GM18873 (cell line): ENCODE measurements around the gene MOCS3.

Experiments used
- ATAC-seq: cut with Tn5 transposase; IDR thresholded peaks from one replicate; pipeline ENCODE4 v1.9.1; 2021; ENCODE audit warnings: mild to moderate bottlenecking, moderate library complexity, moderate number of reproducible peaks; ENCODE audit not compliant: unreplicated experiment, low FRiP score

Gene MOCS3, protein sequence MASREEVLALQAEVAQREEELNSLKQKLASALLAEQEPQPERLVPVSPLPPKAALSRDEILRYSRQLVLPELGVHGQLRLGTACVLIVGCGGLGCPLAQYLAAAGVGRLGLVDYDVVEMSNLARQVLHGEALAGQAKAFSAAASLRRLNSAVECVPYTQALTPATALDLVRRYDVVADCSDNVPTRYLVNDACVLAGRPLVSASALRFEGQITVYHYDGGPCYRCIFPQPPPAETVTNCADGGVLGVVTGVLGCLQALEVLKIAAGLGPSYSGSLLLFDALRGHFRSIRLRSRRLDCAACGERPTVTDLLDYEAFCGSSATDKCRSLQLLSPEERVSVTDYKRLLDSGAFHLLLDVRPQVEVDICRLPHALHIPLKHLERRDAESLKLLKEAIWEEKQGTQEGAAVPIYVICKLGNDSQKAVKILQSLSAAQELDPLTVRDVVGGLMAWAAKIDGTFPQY

DNA sequence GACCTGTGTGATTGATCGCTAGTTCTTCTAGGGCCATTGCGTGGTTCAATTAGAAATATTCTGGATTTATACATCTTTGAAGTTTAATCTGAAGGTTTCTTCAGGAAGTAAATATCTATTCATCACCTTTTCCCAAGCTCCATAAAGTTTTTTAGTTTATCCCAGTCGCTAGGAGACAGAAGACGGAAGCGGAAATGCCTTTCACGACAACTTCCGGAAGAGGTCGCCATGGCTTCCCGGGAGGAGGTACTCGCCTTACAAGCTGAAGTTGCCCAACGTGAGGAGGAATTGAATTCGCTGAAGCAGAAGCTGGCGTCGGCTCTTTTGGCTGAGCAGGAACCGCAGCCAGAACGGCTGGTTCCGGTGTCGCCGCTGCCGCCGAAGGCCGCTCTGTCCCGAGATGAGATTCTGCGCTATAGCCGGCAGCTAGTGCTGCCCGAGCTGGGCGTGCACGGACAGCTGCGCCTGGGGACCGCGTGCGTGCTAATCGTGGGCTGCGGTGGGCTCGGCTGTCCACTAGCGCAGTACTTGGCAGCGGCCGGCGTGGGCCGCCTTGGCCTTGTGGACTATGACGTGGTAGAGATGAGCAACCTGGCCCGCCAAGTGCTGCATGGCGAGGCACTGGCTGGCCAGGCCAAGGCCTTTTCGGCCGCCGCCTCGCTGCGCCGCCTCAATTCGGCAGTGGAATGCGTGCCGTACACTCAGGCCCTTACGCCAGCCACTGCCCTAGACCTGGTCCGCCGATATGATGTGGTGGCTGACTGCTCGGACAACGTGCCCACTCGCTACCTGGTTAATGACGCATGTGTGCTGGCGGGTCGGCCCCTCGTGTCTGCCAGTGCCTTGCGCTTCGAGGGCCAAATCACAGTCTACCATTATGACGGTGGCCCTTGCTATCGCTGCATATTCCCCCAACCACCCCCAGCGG lies at the start of gene MOCS3:
TSS of gene MOCS3 (plus strand) at position 204 of the 928 bp plus-strand sequence. CDS start at position 229, 25 bp downstream.
- peak; percentile 61 for ATAC-seq

DNA sequence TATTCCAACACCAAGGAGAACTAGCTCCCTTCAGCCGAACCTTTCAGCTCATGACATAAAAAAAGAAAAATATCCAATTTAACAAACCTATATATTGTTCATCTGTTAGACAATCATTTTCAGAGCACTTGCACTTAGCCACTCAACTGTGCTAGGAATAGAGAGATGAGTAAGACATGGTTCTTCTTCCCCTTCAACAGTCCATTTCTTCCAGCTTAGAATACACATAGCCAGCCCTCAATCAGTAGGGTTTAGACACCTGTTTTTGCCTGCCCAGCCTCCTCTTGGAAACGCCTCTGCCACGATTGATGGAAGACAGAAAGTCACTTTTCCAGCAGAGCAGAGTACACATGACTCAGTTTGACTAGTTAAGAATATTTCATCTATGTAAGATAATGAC lies 49.2 kb upstream of the MOCS3 start:
- no peak for ATAC-seq

DNA sequence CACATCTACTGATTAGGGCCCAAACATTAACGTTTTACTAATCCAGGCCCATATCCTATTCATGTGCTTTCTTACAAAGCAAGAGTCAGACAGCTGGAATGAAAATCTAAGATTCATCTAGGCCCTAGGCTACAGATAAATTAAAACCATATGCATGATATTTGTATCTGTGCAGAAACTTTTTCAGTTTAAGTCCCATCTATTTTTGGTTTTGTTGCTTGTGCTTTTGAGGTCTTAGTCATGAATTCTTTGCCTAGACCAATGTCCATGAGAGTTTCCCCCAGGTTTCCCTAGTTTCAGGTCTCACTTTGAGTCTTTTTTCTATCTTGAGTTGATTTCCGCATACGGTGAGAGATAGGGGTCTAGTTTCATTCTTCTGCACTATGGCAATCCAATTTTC lies 47.6 kb upstream of the MOCS3 start:
- ATAC-seq, result no peak

DNA sequence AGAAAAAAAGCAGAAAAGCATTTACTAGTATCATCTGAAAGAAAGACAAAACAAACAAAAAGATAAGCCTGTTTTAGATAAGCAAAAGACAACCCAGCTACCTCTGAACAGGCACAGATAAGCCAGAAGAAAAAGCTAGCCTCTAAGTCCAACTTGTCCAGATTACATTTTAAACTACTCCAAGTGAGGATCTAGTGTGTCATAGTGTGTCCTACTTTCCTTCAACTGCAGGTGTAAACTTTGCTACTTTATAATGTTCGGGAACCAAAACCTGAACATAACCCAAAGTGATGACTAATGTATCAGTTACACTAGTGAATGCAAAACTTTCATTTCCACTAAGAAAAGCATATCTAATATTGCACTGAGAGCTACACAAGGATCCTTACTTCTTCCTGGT lies 46.9 kb upstream of the MOCS3 start:
- no peak for ATAC-seq

DNA sequence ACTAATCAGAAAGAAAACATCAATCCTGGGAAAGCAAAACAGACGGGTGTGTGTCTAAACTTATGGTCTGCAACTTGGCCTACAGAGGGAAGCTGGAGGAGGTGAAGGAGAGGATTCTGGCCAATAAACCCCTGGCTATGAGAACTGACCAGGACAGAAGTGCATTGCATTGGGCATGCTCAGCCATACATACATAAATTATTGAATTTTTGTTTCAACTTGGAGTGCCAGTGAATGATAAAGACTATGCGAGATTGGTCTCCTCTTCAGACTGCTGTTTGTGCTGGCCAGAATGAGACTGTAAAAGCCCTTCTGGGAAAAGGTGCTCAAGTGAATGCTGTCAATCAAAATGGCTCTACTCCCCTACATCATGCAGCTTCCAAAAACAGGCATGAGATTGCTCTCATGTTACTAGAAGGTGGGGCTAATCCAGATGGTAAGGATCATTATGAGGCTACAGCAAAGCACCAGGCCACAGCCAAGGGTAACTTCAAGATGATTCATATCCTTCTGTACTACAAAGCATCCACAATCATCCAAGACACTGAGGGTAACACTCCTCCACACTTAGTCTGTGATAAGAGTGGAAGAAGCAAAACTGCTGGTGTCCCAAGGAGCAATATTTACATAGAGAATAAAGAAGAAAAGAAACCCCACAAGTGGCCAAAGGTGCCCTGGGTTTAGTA lies 44.8 kb upstream of the MOCS3 start:
- no peak for ATAC-seq

DNA sequence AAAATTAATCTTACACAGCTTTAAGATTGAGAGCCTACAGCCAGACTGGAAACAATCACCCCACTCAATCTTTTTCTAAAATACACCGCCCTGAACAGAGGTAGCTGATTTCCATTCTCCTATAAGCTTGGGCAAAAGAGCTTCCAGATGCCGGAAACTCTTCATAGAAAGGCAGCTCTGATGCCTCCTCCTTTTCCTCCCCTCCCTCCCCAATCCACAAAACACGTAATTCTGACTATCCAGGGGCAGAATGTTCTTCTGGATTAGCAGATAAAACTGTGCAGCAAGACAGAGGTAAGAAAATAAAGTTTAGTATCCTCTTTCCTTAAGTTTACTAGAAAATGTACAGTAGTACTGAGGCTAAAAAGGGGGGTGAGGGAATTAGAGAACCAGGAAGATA lies 43.2 kb upstream of the MOCS3 start:
- no peak for ATAC-seq

DNA sequence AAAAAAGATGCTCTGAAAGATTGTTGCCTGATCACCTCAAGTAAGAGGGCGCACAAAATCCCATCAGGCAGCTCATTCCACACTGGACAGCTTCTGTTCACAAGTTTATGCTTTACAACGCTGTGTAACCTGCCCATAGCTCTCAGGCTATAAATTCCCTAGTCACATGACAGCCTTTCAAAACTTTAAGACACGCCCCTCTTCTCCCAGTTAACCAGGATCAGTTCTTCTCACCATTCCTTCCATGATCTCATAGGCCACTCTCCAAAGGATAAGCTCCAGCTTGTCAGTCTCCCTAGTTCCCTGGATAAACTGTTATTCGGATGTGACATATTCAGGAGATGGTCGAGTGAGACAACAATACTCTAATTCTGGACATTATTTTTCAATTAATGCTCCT lies 42.4 kb upstream of the MOCS3 start:
- no peak for ATAC-seq

DNA sequence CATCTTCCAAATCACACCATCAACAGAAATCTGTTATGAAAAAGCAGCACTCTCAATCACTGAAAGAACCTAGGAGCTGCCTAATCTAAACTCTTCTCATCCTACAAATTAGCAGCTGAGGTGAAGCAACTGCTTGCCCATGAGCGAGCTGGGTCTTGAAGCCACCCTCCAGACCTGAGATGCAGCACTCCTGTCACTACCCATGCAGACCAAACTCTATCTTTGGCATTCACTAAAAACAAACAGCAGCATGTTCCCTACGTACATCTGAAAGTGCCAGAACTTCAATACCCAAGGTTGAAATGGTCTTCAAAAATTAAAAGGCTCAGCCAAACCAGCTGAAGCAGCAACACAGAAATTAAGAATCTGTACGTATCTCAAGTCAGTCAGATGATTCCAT lies 41.7 kb upstream of the MOCS3 start:
- no peak for ATAC-seq

DNA sequence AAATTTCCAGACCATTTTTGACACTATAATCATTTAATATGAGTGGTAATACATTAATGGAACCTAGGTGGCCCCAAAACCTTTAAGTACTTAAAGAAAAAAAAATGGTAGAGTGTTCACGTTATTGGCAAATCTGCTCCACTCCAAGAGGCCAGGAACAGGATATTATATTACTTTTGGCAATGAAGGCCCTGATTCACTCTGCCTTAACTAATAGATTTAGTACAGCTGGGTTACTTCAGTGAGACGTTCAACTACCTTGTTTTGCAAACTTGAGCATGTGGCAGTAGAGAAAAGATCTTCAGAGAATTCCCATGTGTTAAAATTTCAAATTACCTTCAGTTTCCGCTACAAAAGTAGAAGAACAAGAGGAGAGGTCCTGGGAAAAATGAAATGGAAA lies 40.2 kb upstream of the MOCS3 start:
- ATAC-seq, result no peak

DNA sequence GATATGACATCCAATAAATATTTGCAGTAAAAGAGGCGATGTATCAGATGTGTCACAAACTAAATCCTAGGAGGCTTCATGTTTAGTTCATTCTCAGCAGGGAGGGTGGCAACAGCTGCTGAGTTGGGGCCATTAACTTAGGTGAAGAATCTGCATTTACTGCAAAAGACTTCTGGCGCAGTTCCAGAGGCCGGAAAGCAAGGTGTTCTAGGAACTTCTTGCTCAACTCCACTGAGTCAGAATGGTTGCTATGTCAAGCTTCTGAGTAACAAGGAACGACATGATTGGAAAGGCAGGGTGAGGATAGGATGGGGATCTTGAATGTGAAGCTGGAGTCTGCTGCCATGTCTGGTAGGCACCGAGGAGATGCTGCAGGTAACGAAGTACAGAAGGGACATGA lies 39.1 kb upstream of the MOCS3 start:
- ATAC-seq, result no peak

DNA sequence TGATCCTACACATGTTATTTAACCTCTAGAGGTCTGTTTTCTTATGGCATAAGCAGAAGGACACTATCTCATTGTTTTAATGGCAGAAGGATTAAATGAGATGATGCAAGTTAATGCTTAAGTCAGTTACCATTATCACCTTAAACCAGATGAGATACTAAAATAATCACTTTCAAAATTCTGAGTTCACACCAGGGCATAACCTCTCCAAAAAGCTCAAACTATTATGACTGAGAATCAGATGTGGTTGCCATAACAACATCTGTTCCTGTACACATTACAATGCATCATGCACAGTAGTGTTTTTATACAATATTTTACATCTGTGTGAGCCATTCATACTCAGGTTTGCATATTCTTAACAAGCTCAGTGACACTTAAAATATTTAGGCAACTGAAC lies 37.6 kb upstream of the MOCS3 start:
- no peak for ATAC-seq

DNA sequence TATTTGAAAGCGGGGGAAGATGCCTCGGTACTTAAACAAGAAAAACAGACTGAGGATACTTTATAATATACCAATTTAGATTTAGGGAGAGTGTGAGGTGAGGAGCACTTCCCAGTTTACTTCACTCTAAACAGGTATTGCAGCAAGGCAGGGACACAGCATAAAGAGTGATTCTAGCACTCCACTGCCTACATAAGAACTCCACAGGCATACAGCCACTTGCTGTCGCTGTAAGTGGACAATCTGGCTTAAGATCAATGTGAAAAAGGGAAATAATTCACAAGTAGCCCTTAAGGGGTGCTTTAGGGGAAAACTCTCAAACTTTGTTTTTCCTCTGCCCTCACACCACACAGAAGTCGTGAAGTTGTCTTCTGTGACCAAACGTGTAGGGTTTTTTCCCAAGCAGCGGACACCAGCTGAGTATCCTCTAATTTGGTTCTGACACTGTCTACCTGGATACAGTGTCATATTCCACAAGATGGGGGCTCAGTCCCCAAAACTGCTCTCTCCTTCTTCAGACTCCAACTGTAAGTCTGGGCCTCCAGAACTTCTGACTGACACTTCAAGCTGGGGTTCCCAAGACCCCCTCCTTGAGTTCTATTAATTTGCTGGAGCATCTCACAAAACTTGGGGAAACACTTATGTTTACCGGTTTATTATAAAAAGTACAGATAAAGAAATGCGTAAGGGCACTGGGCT lies 36.7 kb upstream of the MOCS3 start:
- ATAC-seq, result no peak

DNA sequence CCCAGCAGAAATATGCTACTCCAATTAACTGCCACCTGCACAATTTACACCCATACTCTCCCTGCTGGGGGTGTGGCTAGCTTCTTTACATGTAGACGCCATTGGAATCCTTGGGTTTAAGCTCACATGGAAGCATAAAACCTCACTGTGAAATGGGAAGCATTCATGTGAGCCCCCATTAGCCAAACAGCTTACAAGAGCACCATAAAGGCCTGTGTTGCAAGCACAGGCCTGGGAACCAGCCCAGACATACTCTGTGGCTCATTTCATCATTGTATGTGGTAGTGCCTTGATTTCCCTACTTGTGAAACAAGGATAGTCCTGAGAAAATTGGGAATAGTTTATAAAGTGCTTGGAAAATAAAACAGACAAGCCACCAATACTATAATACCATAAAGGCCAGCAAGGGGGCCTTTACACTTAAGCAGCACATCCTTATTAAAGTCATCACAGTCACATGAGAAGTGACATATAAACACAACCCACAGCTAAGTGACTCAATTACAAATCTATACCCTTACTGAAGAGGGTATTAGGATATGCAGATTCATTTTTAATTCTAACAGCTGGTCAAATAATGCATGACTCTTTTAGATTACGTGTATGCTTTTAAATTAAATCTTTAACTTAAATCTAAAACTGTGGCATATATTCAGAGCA lies 34.2 kb upstream of the MOCS3 start:
- ATAC-seq, result no peak

DNA sequence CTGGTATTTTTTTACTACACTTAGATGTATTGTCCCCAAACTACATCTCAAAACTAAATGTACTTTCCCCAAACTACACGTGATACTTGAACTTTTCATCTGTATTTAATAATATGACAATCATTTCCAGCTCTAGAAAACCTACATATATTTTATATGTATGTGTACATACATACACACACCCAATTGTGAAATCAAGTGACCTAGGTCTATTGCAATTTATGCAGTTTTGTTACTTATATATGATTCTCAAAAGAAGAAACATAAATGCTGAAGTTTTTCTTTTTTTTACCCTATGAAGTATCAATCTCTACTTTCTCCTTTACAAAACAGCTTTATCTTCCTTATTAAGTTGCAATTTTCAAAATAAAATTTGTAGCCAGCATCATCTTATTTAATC lies 32.1 kb upstream of the MOCS3 start:
- ATAC-seq, result no peak

DNA sequence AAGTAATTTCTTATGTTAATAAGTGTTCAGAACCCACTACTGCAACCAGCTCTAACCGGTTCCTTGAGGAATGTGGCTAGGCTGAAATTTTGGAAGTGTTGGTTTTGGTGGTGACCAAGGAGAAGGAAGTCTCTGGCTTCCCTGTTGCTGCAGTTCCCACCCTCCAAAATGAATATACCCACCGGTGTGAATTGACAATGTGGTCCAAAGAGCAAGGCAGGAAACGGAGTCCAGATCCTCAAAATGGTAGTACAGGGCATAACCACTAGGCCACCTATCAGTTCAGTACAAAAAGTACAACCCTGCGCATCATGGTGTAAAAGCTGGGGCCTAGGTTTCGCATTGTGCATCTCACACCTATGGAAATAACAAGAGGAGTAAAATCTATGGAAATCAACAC lies 30.1 kb upstream of the MOCS3 start:
- ATAC-seq, result no peak

DNA sequence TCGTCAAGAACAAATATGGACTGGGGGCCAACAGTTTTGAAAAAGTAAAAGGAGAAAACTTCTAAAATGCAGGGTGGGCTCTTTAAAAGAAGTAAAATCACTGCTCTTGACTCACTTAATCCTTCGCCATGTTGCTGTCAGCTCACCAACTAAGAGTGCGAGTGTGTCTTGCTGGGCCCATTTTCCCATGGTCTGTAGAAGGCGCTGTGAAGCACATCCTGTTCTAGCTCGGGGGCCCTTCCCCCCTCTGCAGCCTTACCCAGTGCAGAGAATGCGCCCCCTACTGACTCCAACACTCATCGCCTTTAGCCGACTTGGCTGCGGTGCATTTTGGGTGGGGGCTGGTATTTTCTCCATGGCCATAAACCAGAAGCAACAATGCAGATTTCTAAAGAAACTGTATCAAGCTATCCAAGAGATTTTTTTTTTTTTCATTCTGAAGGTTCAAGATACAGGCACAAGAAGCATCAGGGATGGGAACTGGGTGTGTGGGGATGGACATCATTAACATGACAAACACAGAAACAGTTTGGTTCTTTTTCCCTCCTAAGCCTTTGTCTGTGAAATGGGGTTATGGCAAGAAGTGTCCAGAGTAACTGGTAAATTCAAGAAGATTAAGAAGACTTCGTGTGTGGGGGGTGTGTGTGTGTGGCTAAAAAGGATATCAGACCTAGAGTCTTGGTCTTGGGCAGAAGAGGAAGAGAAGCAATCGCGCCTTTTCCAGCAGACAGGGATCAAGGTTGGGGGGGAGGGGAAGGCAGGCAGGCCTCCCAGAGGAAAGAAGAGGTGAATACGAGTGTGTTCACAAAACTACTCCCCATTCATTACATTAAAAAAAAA lies 29.1 kb upstream of the MOCS3 start:
- peak; percentile 44 for ATAC-seq

DNA sequence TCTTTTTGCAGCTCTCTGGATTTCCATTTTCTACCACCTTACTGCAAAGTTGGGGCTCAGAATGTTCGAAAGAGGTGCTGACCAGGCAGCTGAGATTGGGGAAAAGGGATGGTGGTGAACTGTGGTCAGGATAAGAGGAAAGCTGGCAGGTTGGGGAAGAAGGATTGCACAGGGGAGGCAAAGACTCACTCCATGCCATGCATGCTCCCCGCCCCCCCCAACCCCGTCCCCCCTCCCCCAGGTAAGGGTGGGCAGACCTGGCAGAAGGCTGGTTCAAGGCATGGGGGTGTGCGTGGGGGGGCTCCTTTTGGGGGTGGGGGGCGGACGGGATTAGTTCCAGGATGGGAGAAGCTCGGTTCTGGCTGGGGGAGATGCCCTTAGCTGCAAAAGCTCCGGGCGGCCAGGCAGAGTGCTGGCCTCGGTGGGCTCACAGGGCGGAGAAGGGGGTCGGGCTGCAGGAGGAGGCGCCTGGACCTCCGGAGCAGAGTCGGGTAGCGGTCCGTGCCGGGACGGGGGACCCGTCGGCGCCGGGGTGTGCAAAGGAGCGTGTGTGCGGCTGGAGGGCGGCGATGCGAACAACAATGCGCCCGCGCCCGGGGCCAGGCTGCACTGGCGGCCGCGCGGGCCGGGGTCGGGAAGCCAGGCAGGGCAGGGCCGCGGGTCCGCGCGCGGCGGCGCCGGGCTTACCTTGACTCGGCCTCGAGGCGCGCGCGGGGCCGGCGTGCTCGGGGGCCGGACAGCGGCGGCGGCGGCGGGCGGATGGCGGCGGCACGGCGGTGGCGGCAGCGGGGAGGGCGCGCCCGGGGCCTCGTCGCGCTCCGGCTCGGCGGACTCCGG lies 28.3 kb upstream of the MOCS3 start:
- ATAC-seq, result no peak

DNA sequence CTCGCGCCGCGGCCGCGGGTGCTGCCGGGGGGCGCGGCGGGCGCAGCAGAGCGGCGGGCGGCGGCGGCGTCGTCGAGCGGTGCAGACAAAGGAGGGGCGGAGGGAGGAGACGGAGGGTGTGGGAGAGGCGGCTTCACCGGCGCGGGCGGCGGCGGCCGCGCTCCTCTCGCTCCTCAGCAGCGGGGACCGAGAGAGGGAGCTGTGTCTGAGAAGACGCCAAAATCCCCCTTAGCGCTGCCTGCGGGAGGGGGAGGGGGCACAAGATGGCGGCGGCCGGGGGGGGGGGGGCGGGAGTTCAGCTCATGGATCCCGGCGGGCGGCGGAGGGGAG lies 27.7 kb upstream of the MOCS3 start:
- peak; percentile 17 for ATAC-seq
